HL-60 (cell line): ENCODE results near the gene HAO2.

ENCODE experiments used
- DNase-seq, 2 experiments: peaks; one replicate each; pipeline ENCODE4 v3.0.0-alpha.2; 2010 to 2020; ENCODE audit warnings: low read depth in 1 of 2, low spot score in 1 of 2
- H3K27ac ChIP-seq: fragments of 250-450 bp; sonication (Bioruptor Pico); replicated peaks from 2 replicates; pipeline ENCODE4 v1.5.1; 2020; ENCODE audit warnings: mild to moderate bottlenecking, moderate library complexity
- H3K27me3 ChIP-seq: fragments of 250-450 bp; sonication (Bioruptor Pico); 2 replicates; pipeline ENCODE4 v1.5.1; 2021; ENCODE audit warnings: mild to moderate bottlenecking, moderate library complexity; ENCODE audit not compliant: insufficient read depth, poor library complexity, severe bottlenecking
- H3K4me3 ChIP-seq: replicated peaks from 2 replicates; pipeline ENCODE4 v1.5.1; 2011; ENCODE audit warnings: mild to moderate bottlenecking, control low read depth, low read length; ENCODE audit not compliant: insufficient read depth
- GABPA ChIP-seq: IDR thresholded peaks from 2 replicates; pipeline ENCODE4 v1.6.1; 2012; ENCODE audit warnings: low read depth
- POLR2AphosphoS5 ChIP-seq: IDR thresholded peaks from 2 replicates; pipeline ENCODE4 v1.6.1; 2012; ENCODE audit warnings: low read depth
- SPI1 ChIP-seq: IDR thresholded peaks from 2 replicates; pipeline ENCODE4 v1.6.1; 2012; ENCODE audit warnings: low read depth, mild to moderate bottlenecking, borderline replicate concordance
- TF ChIP-seq, protein P1 (sequence below): IDR thresholded peaks from one replicate; pipeline ENCODE4 v1.5.1; 2011; ENCODE audit warnings: low read length, control low read depth, inconsistent platforms; ENCODE audit not compliant: insufficient read depth
- TF ChIP-seq, protein P2 (sequence below): IDR thresholded peaks from 2 replicates; pipeline ENCODE4 v1.6.1; 2012; ENCODE audit warnings: low read depth; ENCODE audit not compliant: insufficient replicate concordance

HAO2 gene

DNA sequence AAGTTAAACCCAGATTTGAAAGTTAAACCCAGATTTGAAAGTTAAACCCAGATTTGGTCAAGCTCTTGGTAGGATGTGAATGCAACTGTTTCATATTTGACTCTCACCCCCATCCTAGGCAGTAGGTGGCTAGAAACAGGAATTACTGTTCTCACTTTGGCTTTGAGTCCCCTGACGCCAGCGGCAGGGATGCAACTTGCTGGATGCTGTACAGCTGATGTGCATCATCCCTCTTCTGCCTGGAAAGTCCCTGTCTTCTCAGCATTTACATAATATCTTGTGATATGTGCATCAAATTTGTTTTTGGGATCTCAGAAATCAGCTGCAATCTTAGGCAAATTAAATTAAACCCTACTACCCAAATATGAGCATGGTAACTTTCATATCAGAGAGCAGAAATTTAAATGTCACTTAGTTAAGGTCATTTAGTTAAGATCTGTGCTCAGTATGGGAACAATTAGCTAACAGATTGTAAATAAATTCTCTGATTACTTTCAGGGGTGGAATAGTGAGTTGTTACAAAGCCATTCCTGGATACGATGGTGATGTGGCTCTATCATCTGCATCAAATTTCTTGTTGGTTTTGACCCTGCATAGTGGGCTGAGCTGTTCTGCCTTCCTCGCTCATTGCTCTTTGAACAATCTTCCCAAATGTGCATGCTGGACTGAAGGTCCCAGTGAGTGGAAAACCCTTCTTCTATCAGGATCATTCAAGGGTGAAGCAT lies 6.8 kb upstream of the HAO2 start:
- TF ChIP-seq, protein P1, sequence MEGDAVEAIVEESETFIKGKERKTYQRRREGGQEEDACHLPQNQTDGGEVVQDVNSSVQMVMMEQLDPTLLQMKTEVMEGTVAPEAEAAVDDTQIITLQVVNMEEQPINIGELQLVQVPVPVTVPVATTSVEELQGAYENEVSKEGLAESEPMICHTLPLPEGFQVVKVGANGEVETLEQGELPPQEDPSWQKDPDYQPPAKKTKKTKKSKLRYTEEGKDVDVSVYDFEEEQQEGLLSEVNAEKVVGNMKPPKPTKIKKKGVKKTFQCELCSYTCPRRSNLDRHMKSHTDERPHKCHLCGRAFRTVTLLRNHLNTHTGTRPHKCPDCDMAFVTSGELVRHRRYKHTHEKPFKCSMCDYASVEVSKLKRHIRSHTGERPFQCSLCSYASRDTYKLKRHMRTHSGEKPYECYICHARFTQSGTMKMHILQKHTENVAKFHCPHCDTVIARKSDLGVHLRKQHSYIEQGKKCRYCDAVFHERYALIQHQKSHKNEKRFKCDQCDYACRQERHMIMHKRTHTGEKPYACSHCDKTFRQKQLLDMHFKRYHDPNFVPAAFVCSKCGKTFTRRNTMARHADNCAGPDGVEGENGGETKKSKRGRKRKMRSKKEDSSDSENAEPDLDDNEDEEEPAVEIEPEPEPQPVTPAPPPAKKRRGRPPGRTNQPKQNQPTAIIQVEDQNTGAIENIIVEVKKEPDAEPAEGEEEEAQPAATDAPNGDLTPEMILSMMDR: no peak
- TF ChIP-seq, protein P2, sequence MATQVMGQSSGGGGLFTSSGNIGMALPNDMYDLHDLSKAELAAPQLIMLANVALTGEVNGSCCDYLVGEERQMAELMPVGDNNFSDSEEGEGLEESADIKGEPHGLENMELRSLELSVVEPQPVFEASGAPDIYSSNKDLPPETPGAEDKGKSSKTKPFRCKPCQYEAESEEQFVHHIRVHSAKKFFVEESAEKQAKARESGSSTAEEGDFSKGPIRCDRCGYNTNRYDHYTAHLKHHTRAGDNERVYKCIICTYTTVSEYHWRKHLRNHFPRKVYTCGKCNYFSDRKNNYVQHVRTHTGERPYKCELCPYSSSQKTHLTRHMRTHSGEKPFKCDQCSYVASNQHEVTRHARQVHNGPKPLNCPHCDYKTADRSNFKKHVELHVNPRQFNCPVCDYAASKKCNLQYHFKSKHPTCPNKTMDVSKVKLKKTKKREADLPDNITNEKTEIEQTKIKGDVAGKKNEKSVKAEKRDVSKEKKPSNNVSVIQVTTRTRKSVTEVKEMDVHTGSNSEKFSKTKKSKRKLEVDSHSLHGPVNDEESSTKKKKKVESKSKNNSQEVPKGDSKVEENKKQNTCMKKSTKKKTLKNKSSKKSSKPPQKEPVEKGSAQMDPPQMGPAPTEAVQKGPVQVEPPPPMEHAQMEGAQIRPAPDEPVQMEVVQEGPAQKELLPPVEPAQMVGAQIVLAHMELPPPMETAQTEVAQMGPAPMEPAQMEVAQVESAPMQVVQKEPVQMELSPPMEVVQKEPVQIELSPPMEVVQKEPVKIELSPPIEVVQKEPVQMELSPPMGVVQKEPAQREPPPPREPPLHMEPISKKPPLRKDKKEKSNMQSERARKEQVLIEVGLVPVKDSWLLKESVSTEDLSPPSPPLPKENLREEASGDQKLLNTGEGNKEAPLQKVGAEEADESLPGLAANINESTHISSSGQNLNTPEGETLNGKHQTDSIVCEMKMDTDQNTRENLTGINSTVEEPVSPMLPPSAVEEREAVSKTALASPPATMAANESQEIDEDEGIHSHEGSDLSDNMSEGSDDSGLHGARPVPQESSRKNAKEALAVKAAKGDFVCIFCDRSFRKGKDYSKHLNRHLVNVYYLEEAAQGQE: no peak
- TF ChIP-seq SPI1: no peak
- TF ChIP-seq GABPA: no peak
- TF ChIP-seq POLR2AphosphoS5: no peak
- DNase-seq: no peak
- H3K27ac ChIP-seq: no peak overlapping the region
- no peak overlapping the region for H3K4me3 ChIP-seq
- H3K27me3 ChIP-seq: no peaks in the 10 kb centered on the region

DNA sequence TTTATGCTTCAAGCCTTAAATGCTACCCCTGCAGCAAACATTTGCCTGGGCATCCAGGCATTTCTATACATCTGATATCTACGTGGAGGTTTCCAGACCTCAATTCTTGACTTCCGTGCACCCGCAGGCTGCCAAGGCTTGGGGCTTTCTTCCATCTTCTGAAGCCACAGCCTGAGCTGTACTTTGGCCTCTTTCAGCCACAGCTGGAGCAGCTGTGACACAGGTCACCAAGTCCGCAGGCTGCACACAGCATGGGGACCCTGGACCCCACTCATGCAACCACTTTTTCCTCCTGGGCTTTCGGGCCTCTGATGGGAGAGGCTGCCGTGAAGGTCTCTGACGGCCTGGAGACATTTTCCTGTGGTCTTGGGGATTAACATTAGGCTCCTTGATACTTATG lies 5.4 kb upstream of the HAO2 start:
- H3K27me3 ChIP-seq: no peaks in the 10 kb centered on the region
- TF ChIP-seq GABPA: no peak
- no peak for TF ChIP-seq POLR2AphosphoS5
- TF ChIP-seq, protein P2: no peak
- TF ChIP-seq, protein P1: no peak
- TF ChIP-seq SPI1: no peak
- H3K27ac ChIP-seq: no peak overlapping the region
- DNase-seq: no peak
- no peak overlapping the region for H3K4me3 ChIP-seq

DNA sequence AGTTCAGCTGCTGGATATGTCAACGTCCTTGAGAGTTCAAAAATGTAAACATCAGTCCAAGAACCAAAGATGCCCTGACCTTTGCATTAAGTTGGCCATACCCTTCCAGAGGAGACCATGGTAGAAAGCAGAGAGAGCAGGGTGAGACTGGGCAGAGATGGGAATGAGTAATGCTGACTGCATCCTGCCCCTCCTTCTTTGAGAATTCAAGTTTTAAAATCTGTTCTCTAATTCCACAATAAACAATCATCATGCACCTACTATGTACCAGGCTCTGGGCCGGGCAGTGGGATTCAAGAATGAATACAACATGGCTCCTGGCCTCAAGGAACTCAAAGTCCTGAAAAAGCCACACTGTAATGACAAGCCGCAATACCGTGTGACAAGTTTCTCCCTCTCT lies 3.9 kb upstream of the HAO2 start:
- Histone ChIP-seq H3K27me3 (no peaks in the 10 kb centered on the region), H3K27ac (no peak overlapping the region), H3K4me3 (no peak overlapping the region)
- DNase-seq: no peak
- TF ChIP-seq, protein P2: no peak
- TF ChIP-seq, protein P1: no peak
- TF ChIP-seq POLR2AphosphoS5: no peak
